Measurements from ENCODE around the gene RIPOR2. TPM values are rescaled to one million over a fixed set of nuclear protein-coding genes. Genes with fewer than 3 reads are reported as not detected.

RIPOR2 gene
- total and polyA plus RNA-seq, 10 of the 15 experiments (the other 5 are each of a cell fraction or from before 2014, with no cell fraction given): 22.2 to 48.2 (median 34.7) TPM

DNA sequence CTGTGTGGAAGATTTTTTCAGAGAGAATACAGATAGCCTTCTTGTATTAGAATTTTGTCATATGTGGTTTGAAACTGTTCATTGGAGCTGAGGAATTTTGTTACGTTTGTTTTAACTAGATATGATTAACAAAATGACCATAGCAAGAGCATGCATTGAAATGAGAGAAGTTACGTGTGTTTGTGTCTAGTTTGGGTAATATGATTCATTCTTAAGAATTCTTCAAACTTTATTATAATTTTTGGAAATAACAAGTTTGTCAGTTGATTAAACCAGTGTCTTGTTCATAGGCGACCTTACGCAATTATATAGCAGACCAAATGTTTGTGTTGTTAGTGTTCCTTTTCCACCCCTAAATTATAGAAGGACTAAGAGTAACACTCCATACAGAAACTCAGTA lies 155.6 kb downstream of the RIPOR2 start:
- Histone ChIP-seq H3K27ac (ENCODE audit: control insufficient read depth, insufficient read depth) (peak overlapping the region; percentile 87), H3K79me2 (ENCODE audit: control insufficient read depth, insufficient read depth, low read length) (peaks cover 70% of the 10 kb centered on the region), H2AFZ (ENCODE audit: control insufficient read depth, low read depth, low read length) (no peak overlapping the region), H3K4me1 (ENCODE audit: control insufficient read depth, insufficient read depth, low read length) (no peaks in the 10 kb centered on the region), H3K4me3 (no peak overlapping the region), H3K9ac (ENCODE audit: control insufficient read depth, insufficient read depth, low read length) (no peak overlapping the region; the same call in 1 of the 2 replicates), H3K4me2 (ENCODE audit: control insufficient read depth, insufficient read depth) (peak overlapping the region; percentile 6; the same call in 1 of the 2 replicates), H3K27me3 (replicated peaks in 1 of 2; ENCODE audit: control insufficient read depth in 2 of 2, insufficient read depth in 2 of 2, low read length in 1 of 2) (no peaks in the 10 kb centered on the region), H4K20me1 (ENCODE audit: control insufficient read depth, insufficient read depth) (no peaks in the 10 kb centered on the region; the same call in 1 of the 2 replicates), H3K9me3 (replicated peaks; ENCODE audit: control insufficient read depth, insufficient read depth, low read length) (no peaks in the 10 kb centered on the region), H3K36me3 (ENCODE audit: control insufficient read depth in 2 of 2, insufficient read depth in 2 of 2, low read length in 1 of 2) (peaks cover 2 to 18% of the 10 kb centered on the region in 2 experiments; a peak in 3 of 4 replicates)
- RAD21 ChIA-PET (ENCODE audit: unreplicated experiment): interaction anchor here (0.6 to 3.2 kb wide), 9 partner anchors 61 to 372 kb away, joined by 3 to 13 read pairs (median 4); partner anchors contain the start of gene C6orf62
- intact Hi-C loops (cut with micrococcal nuclease; ENCODE audit: unreplicated experiment): no loop called here
- BruUV-seq (replicated peaks): no TSS peak
- SMC1A ChIA-PET (ENCODE audit: uncharacterized antibody, unreplicated experiment): interaction anchor here (1.0 to 3.2 kb wide), 11 partner anchors 8 to 263 kb away, joined by 3 to 19 read pairs (median 9); partner anchors contain the start of genes ARMH2, C6orf62 and RIPOR2
- in situ Hi-C loops (cut with MboI): no loop called here
- POLR2A ChIA-PET: interaction anchor here (0.6 to 2.3 kb wide), 3 partner anchors 37 to 260 kb away, joined by 3 to 11 read pairs (median 5); no protein-coding TSS in a partner anchor
- WGBS (ENCODE audit: insufficient coverage, insufficient replicate concordance, low lambda C conversion rate, missing lambda C conversion rate): 84% methylated on average over 4 of the region's 4 CpGs
- ATAC-seq: no peak
- TF ChIP-seq HCFC1 (IDR thresholded peaks at IDR 0.05; ENCODE audit: low read length) (no peak), USF1 (IDR thresholded peaks at IDR 0.05; ENCODE audit: borderline replicate concordance, extremely low read length, insufficient read depth, low read depth, low read length) (no peak), ZNF622 (IDR thresholded peaks at IDR 0.05) (no peak), MYC (IDR thresholded peaks at IDR 0.05; ENCODE audit: insufficient read depth, insufficient read length, insufficient replicate concordance, low read length, severe bottlenecking) (no peak)
- FAIRE-seq: no peak
- no peak for DNase-seq (ENCODE audit: low read depth, low spot score)
- CTCF ChIA-PET: interaction anchor here (0.8 to 2.5 kb wide), 8 partner anchors 49 to 246 kb away, joined by 3 to 9 read pairs (median 6); no protein-coding TSS in a partner anchor
